Tibial nerve (tissue), 4 donors: ENCODE data around the gene ERLEC1.

Experiments
- EP300 ChIP-seq, 2 donors: sonication (generic); formaldehyde crosslinking; IDR thresholded peaks; one replicate each; pipeline ENCODE4 v1.6.1; 2017; ENCODE audit warnings: antibody characterized with exemption in 2 of 2, mild to moderate bottlenecking in 1 of 2
- POLR2A ChIP-seq, 2 donors: fragments of 450-650 bp; IDR thresholded peaks; one replicate each; pipeline ENCODE4 v1.6.1; 2017; ENCODE audit warnings: antibody characterized with exemption in 2 of 2, mild to moderate bottlenecking in 2 of 2, moderate library complexity in 2 of 2
- TF ChIP-seq, protein P1 (sequence below), 5 experiments: fragments of 200-600 bp in 3 of 5; fragments of 450-650 bp in 2 of 5; sonication (generic) in 3 of 5; IDR thresholded peaks; one replicate each; pipeline ENCODE4 v1.5.1; 2016 to 2019; ENCODE audit warnings: antibody characterized with exemption in 5 of 5, mild to moderate bottlenecking in 3 of 5, moderate library complexity in 2 of 5

DNA sequence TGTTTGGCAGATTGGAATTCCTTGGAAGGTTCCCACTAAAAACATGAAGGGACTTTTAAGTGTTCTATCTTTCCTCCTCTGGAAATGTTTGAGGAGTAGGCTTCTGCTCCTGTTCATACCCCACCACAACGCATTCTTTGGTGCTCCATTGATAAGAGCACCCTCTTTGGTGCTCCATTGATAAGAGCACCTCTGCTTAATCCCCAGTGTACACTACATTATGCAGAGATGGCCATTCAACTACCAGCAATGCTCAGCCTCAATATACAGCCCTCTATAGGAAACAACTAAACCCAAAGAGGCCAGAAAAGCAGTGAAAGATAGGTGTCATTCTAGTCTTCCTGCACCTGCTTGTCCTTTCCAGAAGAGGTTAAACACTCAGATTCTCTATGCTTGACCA is 21.1 kb upstream of the ERLEC1 start:
- TF ChIP-seq, protein P1, sequence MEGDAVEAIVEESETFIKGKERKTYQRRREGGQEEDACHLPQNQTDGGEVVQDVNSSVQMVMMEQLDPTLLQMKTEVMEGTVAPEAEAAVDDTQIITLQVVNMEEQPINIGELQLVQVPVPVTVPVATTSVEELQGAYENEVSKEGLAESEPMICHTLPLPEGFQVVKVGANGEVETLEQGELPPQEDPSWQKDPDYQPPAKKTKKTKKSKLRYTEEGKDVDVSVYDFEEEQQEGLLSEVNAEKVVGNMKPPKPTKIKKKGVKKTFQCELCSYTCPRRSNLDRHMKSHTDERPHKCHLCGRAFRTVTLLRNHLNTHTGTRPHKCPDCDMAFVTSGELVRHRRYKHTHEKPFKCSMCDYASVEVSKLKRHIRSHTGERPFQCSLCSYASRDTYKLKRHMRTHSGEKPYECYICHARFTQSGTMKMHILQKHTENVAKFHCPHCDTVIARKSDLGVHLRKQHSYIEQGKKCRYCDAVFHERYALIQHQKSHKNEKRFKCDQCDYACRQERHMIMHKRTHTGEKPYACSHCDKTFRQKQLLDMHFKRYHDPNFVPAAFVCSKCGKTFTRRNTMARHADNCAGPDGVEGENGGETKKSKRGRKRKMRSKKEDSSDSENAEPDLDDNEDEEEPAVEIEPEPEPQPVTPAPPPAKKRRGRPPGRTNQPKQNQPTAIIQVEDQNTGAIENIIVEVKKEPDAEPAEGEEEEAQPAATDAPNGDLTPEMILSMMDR (IDR thresholded peaks at IDR 0.05) = no peak
- no peak for TF ChIP-seq POLR2A (IDR thresholded peaks at IDR 0.05)
- no peak for TF ChIP-seq EP300 (IDR thresholded peaks at IDR 0.05)
